ENCODE data around the gene ADGRL2. TPM values are rescaled to one million over a fixed set of nuclear protein-coding genes. Genes with fewer than 3 reads are reported as not detected.

Gene ADGRL2
- total and polyA plus RNA-seq, 7 donors, result 5.0 to 13.2 (median 7.2) TPM

DNA sequence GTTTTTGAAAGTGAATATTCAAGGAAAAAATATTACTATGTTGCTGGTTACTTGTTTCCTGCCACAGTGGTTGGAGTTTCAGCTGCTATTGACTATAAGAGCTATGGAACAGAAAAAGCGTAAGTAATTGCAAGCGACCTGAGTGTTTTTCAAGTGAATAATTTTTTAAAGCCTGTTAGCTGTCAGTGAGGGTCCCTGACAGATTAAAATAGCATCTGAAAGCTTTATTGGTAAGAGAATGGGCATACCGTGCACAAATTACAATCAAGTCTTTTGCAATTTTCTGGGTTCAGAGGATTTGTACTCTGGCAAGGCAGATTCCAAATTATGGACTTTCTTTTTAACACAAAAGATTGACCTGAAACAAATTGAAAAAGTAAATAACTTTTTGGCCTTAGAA, 169.7 kb downstream of the ADGRL2 start:
- peaks cover 0 to 6% of the 10 kb centered on the region in 2 donors for H3K36me3 ChIP-seq (ENCODE audit: insufficient read depth in 1 of 2, low read depth in 1 of 2)

DNA sequence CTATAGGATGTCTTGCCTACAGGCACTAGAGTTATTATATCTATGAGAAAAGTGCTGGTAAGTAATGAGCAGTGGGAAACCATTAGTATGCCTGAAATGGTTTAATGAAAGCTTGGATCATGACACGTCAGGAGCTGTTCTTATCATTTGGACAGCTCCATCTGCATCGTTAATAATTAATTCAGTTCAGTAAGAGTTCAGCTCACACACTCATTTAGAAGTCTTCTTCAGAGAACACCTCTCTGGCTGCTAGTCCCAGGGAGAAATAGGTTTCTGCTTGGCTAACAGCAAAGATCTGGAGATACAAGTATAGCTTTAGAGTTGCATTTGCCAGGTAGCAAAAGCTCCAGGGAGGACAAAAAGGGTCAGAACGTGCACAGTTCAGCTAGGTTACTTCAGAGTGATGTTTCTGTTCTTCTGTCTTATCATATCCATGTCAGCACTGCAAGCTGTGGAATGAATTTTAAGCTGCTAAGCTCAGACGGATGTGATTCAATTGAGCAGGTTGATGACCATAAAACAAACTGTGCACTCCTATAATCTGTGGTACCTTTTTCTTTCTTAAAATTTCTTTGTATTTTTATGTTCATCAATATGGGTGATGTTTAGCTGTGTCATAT, 173.6 kb downstream of the ADGRL2 start:
- no peaks in the 10 kb centered on the region for H3K4me1 ChIP-seq
- no peak overlapping the region for H3K27ac ChIP-seq
- TF ChIP-seq, protein P1, sequence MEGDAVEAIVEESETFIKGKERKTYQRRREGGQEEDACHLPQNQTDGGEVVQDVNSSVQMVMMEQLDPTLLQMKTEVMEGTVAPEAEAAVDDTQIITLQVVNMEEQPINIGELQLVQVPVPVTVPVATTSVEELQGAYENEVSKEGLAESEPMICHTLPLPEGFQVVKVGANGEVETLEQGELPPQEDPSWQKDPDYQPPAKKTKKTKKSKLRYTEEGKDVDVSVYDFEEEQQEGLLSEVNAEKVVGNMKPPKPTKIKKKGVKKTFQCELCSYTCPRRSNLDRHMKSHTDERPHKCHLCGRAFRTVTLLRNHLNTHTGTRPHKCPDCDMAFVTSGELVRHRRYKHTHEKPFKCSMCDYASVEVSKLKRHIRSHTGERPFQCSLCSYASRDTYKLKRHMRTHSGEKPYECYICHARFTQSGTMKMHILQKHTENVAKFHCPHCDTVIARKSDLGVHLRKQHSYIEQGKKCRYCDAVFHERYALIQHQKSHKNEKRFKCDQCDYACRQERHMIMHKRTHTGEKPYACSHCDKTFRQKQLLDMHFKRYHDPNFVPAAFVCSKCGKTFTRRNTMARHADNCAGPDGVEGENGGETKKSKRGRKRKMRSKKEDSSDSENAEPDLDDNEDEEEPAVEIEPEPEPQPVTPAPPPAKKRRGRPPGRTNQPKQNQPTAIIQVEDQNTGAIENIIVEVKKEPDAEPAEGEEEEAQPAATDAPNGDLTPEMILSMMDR (IDR thresholded peaks at IDR 0.05), result no peak
- no peak for ATAC-seq
- no peak overlapping the region for H3K4me3 ChIP-seq
- H3K9me3 ChIP-seq, result no peaks in the 10 kb centered on the region
- DNase-seq, result no peak
- no peaks in the 10 kb centered on the region for H3K27me3 ChIP-seq (ENCODE audit: insufficient read depth in 3 of 3, low read length in 2 of 3)
- H3K36me3 ChIP-seq (ENCODE audit: insufficient read depth in 1 of 2, low read depth in 1 of 2), result no peaks in the 10 kb centered on the region
- 72 to 77% (median 75%) methylated on average over 4 of the region's 4 CpGs for WGBS, 3 donors
- intact Hi-C loops (cut with DNase I), result no loop called here

More for the DNA sequence above, 169.7 kb downstream of the ADGRL2 start:
- Histone ChIP-seq H3K27me3 (ENCODE audit: insufficient read depth in 3 of 3, low read length in 2 of 3) (no peaks in the 10 kb centered on the region), H3K4me1 (no peaks in the 10 kb centered on the region), H3K4me3 (no peak overlapping the region), H3K27ac (no peak overlapping the region), H3K9me3 (no peaks in the 10 kb centered on the region)
- TF ChIP-seq, protein P1 (IDR thresholded peaks at IDR 0.05), result no peak
- intact Hi-C loops (cut with DNase I), result no loop called here
- WGBS, 3 donors, result 79 to 95% (median 84%) methylated on average over 3 of the region's 3 CpGs
- DNase-seq, result no peak
- ATAC-seq, result no peak

DNA sequence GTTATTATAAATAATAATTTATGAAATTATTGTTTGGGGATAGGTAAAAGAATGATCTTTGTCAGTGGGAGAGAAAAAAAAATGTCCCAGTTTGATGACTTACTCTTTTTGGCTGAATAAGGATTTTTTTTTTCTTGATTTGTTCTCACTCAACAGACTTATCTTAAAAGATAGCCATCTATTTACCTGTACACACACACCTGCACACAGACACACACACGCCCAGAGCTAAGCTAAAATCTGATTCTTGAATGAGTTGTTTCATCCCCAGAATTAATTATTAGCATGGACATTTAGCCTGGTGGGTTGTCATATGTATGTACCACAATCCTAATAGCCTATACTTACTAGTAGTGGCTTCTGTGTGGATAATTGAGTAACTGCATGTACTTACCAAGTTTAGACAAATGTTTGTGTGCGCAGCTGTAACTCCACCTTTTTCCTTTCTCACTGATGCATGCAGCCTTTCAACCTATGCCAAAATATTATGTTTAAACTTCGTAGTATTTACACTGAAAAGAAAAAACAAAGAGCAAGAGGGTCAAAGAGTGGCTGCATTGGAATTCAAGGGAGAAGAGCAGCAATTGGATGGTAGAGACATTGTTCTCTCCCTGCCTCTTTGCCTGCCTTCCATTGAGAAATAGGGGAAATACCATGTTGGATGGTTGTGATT, 174.3 kb downstream of the ADGRL2 start:
- Histone ChIP-seq H3K4me3 (no peak overlapping the region), H3K4me1 (no peaks in the 10 kb centered on the region), H3K27me3 (ENCODE audit: insufficient read depth in 3 of 3, low read length in 2 of 3) (no peaks in the 10 kb centered on the region), H3K36me3 (ENCODE audit: insufficient read depth in 1 of 2, low read depth in 1 of 2) (no peaks in the 10 kb centered on the region), H3K9me3 (no peaks in the 10 kb centered on the region), H3K27ac (no peak overlapping the region)
- TF ChIP-seq, protein P1 (IDR thresholded peaks at IDR 0.05), result no peak
- WGBS, 3 donors, result 88 to 92% (median 91%) methylated on average over 3 of the region's 3 CpGs
- intact Hi-C loops (cut with DNase I), result no loop called here
- no peak for DNase-seq
- no peak for ATAC-seq

DNA sequence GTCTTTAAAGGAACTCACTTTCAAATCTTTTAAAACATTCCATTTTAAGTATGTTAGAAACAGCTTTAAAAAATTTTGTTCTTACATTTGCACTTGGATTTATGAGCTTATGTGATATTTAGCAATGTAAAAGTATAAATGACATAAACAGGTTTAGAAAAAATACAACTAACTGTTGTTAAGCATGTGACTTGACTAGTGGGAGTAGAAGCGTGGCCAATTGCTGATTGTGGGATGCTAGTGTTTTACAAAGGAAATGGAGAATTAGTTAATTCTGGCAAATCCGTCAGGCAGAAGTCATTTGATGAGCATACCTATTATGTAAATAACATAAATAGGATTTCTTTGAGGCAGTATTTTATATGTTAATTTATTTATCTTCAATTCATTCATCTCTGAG, 175.8 kb downstream of the ADGRL2 start:
- Histone ChIP-seq H3K9me3 (no peaks in the 10 kb centered on the region), H3K36me3 (ENCODE audit: insufficient read depth in 1 of 2, low read depth in 1 of 2) (no peaks in the 10 kb centered on the region), H3K4me1 (no peaks in the 10 kb centered on the region), H3K4me3 (no peak overlapping the region), H3K27ac (no peak overlapping the region), H3K27me3 (ENCODE audit: insufficient read depth in 3 of 3, low read length in 2 of 3) (no peaks in the 10 kb centered on the region)
- ATAC-seq (no peak), DNase-seq (no peak)
- TF ChIP-seq, protein P1 (IDR thresholded peaks at IDR 0.05), result no peak
- WGBS, 3 donors, result 72 to 79% (median 75%) methylated on average over 2 of the region's 2 CpGs
- intact Hi-C loops (cut with DNase I), result no loop called here
